ENCODE data around the gene GSTM3. TPM values are rescaled to one million over a fixed set of nuclear protein-coding genes. Genes with fewer than 3 reads are reported as not detected.

The GSTM3 gene
- total and polyA plus RNA-seq, 3 donors from 2014 or later = 748 to 1,464 (median 769) TPM

DNA sequence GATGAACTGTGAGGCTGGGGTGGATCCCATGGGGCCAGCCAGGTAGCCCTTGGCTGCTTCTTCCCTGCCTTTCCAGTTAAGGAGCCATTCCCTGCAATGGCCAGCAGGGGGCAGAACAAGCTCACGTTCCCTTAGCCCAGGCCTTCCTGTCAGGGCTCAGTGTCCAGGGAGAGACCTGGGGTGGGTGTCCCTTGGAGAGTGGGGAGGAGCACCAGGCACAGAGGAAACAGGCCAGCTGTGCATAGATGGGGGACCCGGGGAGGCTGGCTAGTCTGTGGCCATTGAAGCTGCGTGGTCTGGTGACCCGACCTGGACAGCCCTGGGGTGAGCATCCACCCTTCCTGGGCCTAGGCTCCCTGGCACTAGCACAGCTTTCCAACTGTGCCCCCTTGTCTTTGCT, 36.1 kb upstream of the GSTM3 start:
- Histone ChIP-seq H3K4me3 (no peak overlapping the region), H3K27me3 (no peaks in the 10 kb centered on the region), H3K27ac (no peak overlapping the region), H3K36me3 (ENCODE audit: low read depth, missing control alignments) (no peaks in the 10 kb centered on the region), H3K4me1 (peaks cover 7% of the 10 kb centered on the region), H3K9me3 (no peaks in the 10 kb centered on the region)
- peak; percentile 86 for DNase-seq
- WGBS, 2 donors = 17 to 37% methylated on average over 4 of the region's 4 CpGs
- TF ChIP-seq POLR2A (IDR thresholded peaks at IDR 0.05) = no peak
- TF ChIP-seq, protein P1, sequence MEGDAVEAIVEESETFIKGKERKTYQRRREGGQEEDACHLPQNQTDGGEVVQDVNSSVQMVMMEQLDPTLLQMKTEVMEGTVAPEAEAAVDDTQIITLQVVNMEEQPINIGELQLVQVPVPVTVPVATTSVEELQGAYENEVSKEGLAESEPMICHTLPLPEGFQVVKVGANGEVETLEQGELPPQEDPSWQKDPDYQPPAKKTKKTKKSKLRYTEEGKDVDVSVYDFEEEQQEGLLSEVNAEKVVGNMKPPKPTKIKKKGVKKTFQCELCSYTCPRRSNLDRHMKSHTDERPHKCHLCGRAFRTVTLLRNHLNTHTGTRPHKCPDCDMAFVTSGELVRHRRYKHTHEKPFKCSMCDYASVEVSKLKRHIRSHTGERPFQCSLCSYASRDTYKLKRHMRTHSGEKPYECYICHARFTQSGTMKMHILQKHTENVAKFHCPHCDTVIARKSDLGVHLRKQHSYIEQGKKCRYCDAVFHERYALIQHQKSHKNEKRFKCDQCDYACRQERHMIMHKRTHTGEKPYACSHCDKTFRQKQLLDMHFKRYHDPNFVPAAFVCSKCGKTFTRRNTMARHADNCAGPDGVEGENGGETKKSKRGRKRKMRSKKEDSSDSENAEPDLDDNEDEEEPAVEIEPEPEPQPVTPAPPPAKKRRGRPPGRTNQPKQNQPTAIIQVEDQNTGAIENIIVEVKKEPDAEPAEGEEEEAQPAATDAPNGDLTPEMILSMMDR (IDR thresholded peaks at IDR 0.05) = peak; percentile 97 to 98 (median 98)
- intact Hi-C loops (cut with DNase I; ENCODE audit: low total_unique reads) = loop anchor here (2.0 kb wide), 1 partner anchor 208 kb away; the partner anchor contains the start of gene AHCYL1

DNA sequence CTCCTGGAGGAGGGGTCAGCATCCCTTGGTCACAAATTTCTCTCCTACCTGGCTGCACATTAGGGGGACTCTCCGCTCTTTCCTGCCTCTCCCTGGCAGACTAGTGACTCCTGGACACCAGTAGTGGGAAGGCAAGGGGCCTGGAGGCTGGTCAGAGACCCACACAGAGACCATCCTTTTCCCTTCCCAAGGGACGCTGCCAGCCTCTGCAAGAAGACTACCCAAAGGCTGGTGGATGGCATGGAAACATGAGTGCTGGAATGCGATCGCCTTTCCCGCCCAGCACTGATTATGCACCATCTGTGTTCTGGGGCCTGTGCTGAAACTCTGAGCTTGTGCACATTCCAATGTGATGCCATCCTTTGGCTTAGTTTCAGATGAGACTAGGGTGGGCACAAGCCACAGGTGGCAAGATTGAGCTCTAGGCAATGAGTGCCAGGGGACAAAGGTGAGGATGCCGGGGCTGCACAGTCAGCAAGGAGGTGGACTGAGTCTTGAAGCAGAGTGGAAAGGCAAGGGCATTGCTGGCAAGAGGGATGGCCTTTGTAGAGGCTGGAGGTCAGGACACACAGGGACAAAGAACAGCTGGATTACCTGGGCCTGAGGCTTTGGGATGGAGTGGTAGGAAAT, 35.5 kb upstream of the GSTM3 start:
- DNase-seq = no peak
- H3K27me3 ChIP-seq = no peaks in the 10 kb centered on the region
- H3K9me3 ChIP-seq = no peaks in the 10 kb centered on the region
- WGBS, 2 donors = 81% methylated on average over 6 of the region's 6 CpGs
- intact Hi-C loops (cut with DNase I; ENCODE audit: low total_unique reads) = loop anchor here (2.0 kb wide), 1 partner anchor 208 kb away; the partner anchor contains the start of gene AHCYL1
- H3K36me3 ChIP-seq (ENCODE audit: low read depth, missing control alignments) = no peaks in the 10 kb centered on the region
- TF ChIP-seq, protein P1 (IDR thresholded peaks at IDR 0.05) = no peak
- TF ChIP-seq POLR2A (IDR thresholded peaks at IDR 0.05) = no peak
- no peak overlapping the region for H3K27ac ChIP-seq
- peaks cover 11% of the 10 kb centered on the region for H3K4me1 ChIP-seq
- no peak overlapping the region for H3K4me3 ChIP-seq

DNA sequence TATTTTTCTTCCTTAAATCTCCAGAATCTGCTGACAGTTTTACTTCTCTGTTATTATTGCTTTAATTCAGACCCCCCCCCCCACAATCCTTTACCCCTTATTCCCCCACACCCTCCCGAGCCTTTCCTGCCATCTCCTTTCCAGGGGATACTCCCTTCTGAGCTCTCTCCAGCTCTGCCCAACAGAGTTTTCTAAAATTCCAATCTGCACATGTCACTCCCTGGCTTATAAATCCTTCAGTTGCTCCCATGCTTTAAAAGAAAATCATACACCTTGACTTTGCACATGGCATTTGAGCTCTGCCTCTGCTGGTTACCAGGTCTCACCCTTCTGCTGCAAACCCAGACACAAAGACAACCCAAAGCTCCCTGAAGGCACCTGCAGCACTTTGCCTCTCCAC, 34.6 kb upstream of the GSTM3 start:
- Histone ChIP-seq H3K27me3 (no peaks in the 10 kb centered on the region), H3K4me3 (no peak overlapping the region), H3K9me3 (no peaks in the 10 kb centered on the region), H3K36me3 (ENCODE audit: low read depth, missing control alignments) (no peaks in the 10 kb centered on the region), H3K4me1 (peaks cover 17% of the 10 kb centered on the region), H3K27ac (no peak overlapping the region)
- TF ChIP-seq POLR2A (IDR thresholded peaks at IDR 0.05) = no peak
- 55 to 67% methylated on average over 1 of the region's 1 CpG for WGBS, 2 donors
- DNase-seq = no peak
- intact Hi-C loops (cut with DNase I; ENCODE audit: low total_unique reads) = no loop called here

DNA sequence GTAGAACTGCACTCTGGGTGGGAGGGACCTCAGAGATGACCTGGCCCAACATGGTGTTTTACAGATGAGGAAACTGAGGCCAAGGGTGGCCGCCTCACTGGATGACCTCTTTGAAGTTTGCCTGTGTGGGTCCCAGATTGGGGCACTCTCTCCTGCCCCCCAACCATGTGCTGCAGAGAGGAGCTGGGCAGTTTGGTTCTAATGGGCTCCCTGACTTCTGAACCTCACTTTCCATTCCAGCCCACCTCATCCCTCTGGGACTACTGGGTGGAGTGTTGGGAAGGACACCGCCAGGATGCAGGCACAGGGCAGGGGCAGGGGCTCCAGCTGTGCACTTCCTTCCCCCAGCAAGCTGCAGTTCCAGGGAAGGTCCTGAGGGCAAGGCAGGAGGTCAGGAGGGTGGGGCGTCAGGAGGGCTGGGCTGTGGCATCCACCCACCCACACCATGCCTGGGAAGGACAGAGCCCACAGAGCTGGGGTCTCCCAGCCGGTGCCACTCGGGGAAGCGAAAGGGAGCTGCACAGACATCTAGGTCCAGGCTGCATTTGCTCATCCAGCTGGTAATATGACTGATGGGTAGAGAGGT, 33.2 kb upstream of the GSTM3 start:
- Histone ChIP-seq H3K36me3 (ENCODE audit: low read depth, missing control alignments) (no peaks in the 10 kb centered on the region), H3K9me3 (no peaks in the 10 kb centered on the region), H3K27me3 (no peaks in the 10 kb centered on the region), H3K4me1 (peaks cover 18% of the 10 kb centered on the region), H3K27ac (no peak overlapping the region), H3K4me3 (no peak overlapping the region)
- intact Hi-C loops (cut with DNase I; ENCODE audit: low total_unique reads) = loop anchor here (5.0 kb wide), 2 partner anchors 132 to 227 kb away; partner anchors contain the start of gene GNAI3
- WGBS, 2 donors = 64 to 68% methylated on average over 5 to 6 of the region's 6 CpGs
- TF ChIP-seq, protein P1 (IDR thresholded peaks at IDR 0.05) = no peak
- TF ChIP-seq POLR2A (IDR thresholded peaks at IDR 0.05) = no peak
- no peak for DNase-seq

DNA sequence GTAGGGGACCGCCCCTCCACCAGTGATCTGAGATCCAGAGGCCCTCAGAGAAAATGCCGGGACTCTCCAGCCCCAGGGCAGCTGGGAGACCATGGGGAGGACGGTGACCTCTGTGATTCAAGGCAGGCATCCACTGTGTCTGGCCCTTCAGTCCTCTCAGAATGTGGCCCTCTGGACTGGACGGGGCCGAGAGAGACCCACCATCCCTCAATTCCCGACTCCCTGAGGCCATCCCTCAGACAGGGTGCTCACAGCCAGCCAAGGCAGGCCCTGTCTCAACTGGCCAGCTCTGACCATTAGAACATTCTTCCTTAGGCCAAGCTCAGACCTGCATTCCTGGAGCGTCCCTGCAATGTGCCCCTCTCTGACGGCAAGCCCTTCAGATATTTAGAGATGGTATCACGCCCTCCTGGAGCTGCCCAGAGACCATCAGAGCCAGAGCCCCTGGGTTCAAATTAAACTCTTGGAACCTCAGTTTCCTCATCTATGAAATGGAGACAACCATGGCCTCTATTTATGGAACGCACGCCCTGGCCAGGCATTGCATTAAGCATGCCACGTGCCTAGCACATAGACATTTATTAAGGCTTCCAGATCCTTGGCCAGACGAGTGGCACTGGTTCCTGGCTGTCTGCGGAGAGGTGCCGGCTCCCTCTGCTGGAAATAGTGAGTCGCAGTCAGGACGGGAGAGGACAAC, 32.5 kb upstream of the GSTM3 start:
- Histone ChIP-seq H3K27ac (no peak overlapping the region), H3K4me1 (peaks cover 25% of the 10 kb centered on the region), H3K9me3 (no peaks in the 10 kb centered on the region), H3K36me3 (ENCODE audit: low read depth, missing control alignments) (no peaks in the 10 kb centered on the region), H3K4me3 (no peak overlapping the region), H3K27me3 (no peaks in the 10 kb centered on the region)
- intact Hi-C loops (cut with DNase I; ENCODE audit: low total_unique reads) = loop anchor here (5.0 kb wide), 2 partner anchors 131 to 226 kb away; partner anchors contain the start of gene GNAI3
- DNase-seq = peak; percentile 92
- TF ChIP-seq, protein P1 (IDR thresholded peaks at IDR 0.05) = peak; percentile 80 to 93 (median 89)
- TF ChIP-seq POLR2A (IDR thresholded peaks at IDR 0.05) = no peak
- 41 to 65% methylated on average over 14 to 15 of the region's 17 CpGs for WGBS, 2 donors
